ENCODE data around the gene MUSTN1. TPM values are rescaled to one million over a fixed set of nuclear protein-coding genes. Genes with fewer than 3 reads are reported as not detected.

MUSTN1 gene
- total RNA-seq, 1 donor from 2014 or later: 30.2 TPM

- H3K9me3 ChIP-seq: no peaks in the 10 kb centered on the region
- H3K4me3 ChIP-seq: no peak overlapping the region
- no peak for DNase-seq (ENCODE audit: extremely low spot score in 2 of 2)
- intact Hi-C loops (cut with DNase I): no loop called here
- peaks cover 36% of the 10 kb centered on the region for H3K4me1 ChIP-seq
- H3K36me3 ChIP-seq: peaks cover 0 to 17% of the 10 kb centered on the region in 2 donors
- H3K27ac ChIP-seq: peak overlapping the region; percentile 90
- TF ChIP-seq POLR2A (IDR thresholded peaks at IDR 0.05) (no peak), POLR2AphosphoS5 (IDR thresholded peaks at IDR 0.05; ENCODE audit: insufficient read depth in 1 of 2, low read depth in 1 of 2) (no peak)
- TF ChIP-seq, protein P1, sequence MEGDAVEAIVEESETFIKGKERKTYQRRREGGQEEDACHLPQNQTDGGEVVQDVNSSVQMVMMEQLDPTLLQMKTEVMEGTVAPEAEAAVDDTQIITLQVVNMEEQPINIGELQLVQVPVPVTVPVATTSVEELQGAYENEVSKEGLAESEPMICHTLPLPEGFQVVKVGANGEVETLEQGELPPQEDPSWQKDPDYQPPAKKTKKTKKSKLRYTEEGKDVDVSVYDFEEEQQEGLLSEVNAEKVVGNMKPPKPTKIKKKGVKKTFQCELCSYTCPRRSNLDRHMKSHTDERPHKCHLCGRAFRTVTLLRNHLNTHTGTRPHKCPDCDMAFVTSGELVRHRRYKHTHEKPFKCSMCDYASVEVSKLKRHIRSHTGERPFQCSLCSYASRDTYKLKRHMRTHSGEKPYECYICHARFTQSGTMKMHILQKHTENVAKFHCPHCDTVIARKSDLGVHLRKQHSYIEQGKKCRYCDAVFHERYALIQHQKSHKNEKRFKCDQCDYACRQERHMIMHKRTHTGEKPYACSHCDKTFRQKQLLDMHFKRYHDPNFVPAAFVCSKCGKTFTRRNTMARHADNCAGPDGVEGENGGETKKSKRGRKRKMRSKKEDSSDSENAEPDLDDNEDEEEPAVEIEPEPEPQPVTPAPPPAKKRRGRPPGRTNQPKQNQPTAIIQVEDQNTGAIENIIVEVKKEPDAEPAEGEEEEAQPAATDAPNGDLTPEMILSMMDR (IDR thresholded peaks at IDR 0.05): no peak
- H3K27me3 ChIP-seq: no peaks in the 10 kb centered on the region
These were observed 7.6 kb upstream of the MUSTN1 start for GRCh38 chr3:52842424-52842823.

- Histone ChIP-seq H3K27me3 (no peaks in the 10 kb centered on the region), H3K4me3 (no peak overlapping the region), H3K4me1 (peaks cover 36% of the 10 kb centered on the region), H3K36me3 (peaks cover 0 to 17% of the 10 kb centered on the region in 2 donors), H3K27ac (no peak overlapping the region), H3K9me3 (no peaks in the 10 kb centered on the region)
- TF ChIP-seq, protein P1 (IDR thresholded peaks at IDR 0.05): no peak
- TF ChIP-seq POLR2AphosphoS5 (IDR thresholded peaks at IDR 0.05; ENCODE audit: insufficient read depth in 1 of 2, low read depth in 1 of 2) (no peak), POLR2A (IDR thresholded peaks at IDR 0.05) (no peak)
- intact Hi-C loops (cut with DNase I): no loop called here
- no peak for DNase-seq (ENCODE audit: extremely low spot score in 2 of 2)
These were observed 7.1 kb upstream of the MUSTN1 start for GRCh38 chr3:52841981-52842340.

DNA sequence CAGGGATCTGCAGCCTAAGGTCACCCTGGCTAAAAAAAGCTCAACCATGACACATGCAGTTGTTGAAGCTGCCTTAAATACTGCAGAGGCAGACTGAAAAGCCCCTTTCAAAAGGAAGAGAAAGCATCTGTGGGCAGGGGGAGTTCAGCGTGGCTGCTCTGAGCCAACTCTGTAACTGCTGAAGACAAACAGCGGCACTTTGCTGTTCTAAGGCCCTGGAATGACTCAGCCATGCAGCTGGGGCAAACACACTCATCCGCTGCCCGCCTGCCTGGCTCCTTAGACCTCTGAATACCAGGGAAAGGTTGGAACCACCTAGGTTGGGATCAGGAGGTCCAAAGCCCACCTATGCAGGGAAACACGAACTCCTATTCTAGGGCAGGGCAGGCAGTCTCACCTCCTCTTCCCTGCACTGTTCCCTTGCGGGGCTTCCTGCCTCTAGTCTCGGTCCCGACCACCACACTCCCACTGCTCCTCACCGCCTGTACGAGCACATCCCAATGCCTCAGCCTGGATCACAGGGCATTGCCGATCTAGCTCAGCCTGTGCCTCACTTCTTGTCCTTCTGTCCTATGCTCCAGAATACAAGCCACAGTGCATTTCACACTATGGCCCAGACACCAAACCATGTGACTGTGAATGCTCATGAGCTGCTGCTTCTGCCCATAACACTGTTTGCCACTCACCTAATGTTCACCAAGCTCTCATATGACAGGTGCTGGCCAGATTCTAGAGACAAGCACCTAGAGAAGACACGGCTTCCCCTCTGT is 6.6 kb upstream of the MUSTN1 start:
- H3K4me1 ChIP-seq: peaks cover 34% of the 10 kb centered on the region
- intact Hi-C loops (cut with DNase I): no loop called here

DNA sequence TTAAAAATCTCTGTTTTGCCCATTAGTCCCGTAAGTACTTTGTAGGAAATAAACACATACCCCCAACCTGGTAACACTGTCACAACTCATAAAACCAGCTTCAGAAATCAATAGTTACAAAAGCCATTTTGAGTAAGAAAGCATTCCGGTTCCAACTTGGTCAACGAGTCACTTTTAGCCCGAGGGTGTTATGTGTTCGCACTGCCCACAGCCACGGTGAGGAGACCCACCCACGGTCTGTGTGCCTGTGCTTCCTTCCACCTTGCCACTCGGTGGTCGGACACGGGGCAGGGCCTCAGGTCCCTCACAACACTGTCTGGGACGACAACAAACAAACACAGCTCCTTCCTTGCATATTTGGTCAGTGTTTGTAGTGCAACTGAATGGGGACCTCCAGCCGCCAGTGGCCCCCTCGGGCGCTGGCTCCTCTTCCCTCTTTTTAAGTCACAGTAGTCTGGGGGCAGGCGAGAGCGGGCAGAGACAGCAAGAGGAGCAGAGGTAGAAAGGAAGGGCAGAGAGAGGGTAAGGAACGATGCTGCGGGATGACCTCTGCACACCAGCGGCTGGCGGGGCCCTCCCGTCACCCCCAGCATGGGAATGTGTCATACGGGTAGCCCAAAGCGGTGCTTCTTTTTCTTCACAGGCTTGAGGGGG is 5.2 kb upstream of the MUSTN1 start:
- Histone ChIP-seq H3K27ac (no peak overlapping the region), H3K4me1 (peaks cover 33% of the 10 kb centered on the region), H3K4me3 (no peak overlapping the region), H3K9me3 (no peaks in the 10 kb centered on the region), H3K36me3 (peaks cover 0 to 17% of the 10 kb centered on the region in 2 donors), H3K27me3 (no peaks in the 10 kb centered on the region)
- TF ChIP-seq, protein P1 (IDR thresholded peaks at IDR 0.05): no peak
- no peak for TF ChIP-seq POLR2AphosphoS5 (IDR thresholded peaks at IDR 0.05; ENCODE audit: insufficient read depth in 1 of 2, low read depth in 1 of 2)
- no peak for TF ChIP-seq POLR2A (IDR thresholded peaks at IDR 0.05)
- intact Hi-C loops (cut with DNase I): no loop called here
- no peak for DNase-seq (ENCODE audit: extremely low spot score in 2 of 2)

More for the DNA sequence above, 6.6 kb upstream of the MUSTN1 start:
- Histone ChIP-seq H3K4me3 (no peak overlapping the region), H3K27ac (no peak overlapping the region), H3K36me3 (peaks cover 0 to 17% of the 10 kb centered on the region in 2 donors), H3K27me3 (no peaks in the 10 kb centered on the region), H3K9me3 (no peaks in the 10 kb centered on the region)
- TF ChIP-seq, protein P1 (IDR thresholded peaks at IDR 0.05): no peak
- TF ChIP-seq POLR2A (IDR thresholded peaks at IDR 0.05): no peak
- no peak for TF ChIP-seq POLR2AphosphoS5 (IDR thresholded peaks at IDR 0.05; ENCODE audit: insufficient read depth in 1 of 2, low read depth in 1 of 2)
- DNase-seq (ENCODE audit: extremely low spot score in 2 of 2): no peak

- H3K27ac ChIP-seq: no peak overlapping the region
- DNase-seq (ENCODE audit: extremely low spot score in 2 of 2): no peak
- no peaks in the 10 kb centered on the region for H3K27me3 ChIP-seq
- H3K4me3 ChIP-seq: no peak overlapping the region
- TF ChIP-seq POLR2AphosphoS5 (IDR thresholded peaks at IDR 0.05; ENCODE audit: insufficient read depth in 1 of 2, low read depth in 1 of 2) (no peak), POLR2A (IDR thresholded peaks at IDR 0.05) (no peak)
- TF ChIP-seq, protein P1 (IDR thresholded peaks at IDR 0.05): no peak
- peaks cover 27% of the 10 kb centered on the region for H3K4me1 ChIP-seq
- intact Hi-C loops (cut with DNase I): no loop called here
- no peaks in the 10 kb centered on the region for H3K9me3 ChIP-seq
- H3K36me3 ChIP-seq: peaks cover 0 to 17% of the 10 kb centered on the region in 2 donors
These were observed 4.4 kb upstream of the MUSTN1 start for GRCh38 chr3:52839268-52839575.
